ENCODE data around the gene BCL7C. TPM values are rescaled to one million over a fixed set of nuclear protein-coding genes. Genes with fewer than 3 reads are reported as not detected.
A peak's percentile ranks its signal among the peaks of the same experiment; 100 is the strongest.

Gene BCL7C
- total and polyA plus RNA-seq, 8 donors: 9.2 to 29.3 (median 11.2) TPM

DNA sequence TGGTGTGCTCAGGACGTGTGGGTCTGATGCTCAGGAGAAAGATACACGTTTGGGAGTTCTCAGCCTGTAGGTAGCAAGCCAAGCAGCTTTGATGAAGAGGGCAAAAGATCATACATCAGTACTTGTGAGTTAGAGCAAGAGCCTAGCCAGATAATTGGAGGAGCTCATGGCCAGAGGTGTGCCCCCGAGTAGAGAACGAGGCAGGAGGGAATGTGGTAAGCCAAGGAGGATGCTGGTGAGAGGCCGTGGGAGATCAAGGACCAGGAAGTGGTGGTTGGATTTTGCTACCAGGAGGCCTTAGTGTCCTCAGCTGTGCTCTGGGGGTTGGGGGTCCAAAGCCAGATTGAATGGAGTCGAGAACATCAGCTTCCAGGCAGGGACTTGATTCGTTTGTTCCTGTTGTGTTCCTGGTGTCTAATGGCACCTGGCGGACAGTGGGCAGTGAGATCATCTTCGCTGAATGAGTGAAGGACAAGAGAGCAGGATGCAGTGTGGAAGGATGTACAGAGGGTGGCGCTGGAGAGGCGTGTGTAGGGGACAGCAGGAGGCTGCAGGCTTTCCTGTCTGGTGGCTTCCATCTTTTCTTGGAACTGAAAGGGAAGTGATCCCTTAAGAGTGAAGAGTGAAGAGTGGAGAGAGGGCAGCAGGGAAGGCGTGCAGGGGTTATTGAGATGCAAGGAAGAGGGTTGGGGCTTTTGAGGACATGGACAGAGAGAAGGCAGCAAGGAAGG lies 41.1 kb upstream of the BCL7C start:
- H3K4me3 ChIP-seq: no peak overlapping the region
- ATAC-seq (peak in 3 of 4 donors; percentile 67 to 78 (median 68)), DNase-seq (peak in 1 of 6 donors; percentile 42), FAIRE-seq (no peak)
- no peak overlapping the region for H3K27ac ChIP-seq
- H3K4me1 ChIP-seq: no peaks in the 10 kb centered on the region
- no peaks in the 10 kb centered on the region for H3K27me3 ChIP-seq
- no peaks in the 10 kb centered on the region for H3K9me3 ChIP-seq
- H3K36me3 ChIP-seq: no peaks in the 10 kb centered on the region
- intact Hi-C loops (cut with DNase I): no loop called here
- TF ChIP-seq, protein P1, sequence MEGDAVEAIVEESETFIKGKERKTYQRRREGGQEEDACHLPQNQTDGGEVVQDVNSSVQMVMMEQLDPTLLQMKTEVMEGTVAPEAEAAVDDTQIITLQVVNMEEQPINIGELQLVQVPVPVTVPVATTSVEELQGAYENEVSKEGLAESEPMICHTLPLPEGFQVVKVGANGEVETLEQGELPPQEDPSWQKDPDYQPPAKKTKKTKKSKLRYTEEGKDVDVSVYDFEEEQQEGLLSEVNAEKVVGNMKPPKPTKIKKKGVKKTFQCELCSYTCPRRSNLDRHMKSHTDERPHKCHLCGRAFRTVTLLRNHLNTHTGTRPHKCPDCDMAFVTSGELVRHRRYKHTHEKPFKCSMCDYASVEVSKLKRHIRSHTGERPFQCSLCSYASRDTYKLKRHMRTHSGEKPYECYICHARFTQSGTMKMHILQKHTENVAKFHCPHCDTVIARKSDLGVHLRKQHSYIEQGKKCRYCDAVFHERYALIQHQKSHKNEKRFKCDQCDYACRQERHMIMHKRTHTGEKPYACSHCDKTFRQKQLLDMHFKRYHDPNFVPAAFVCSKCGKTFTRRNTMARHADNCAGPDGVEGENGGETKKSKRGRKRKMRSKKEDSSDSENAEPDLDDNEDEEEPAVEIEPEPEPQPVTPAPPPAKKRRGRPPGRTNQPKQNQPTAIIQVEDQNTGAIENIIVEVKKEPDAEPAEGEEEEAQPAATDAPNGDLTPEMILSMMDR (IDR thresholded peaks at IDR 0.05): peak in 2 of 4 donors; percentile 20 to 21
- 54 to 58% methylated on average over 12 of the region's 12 CpGs for WGBS, 2 donors

DNA sequence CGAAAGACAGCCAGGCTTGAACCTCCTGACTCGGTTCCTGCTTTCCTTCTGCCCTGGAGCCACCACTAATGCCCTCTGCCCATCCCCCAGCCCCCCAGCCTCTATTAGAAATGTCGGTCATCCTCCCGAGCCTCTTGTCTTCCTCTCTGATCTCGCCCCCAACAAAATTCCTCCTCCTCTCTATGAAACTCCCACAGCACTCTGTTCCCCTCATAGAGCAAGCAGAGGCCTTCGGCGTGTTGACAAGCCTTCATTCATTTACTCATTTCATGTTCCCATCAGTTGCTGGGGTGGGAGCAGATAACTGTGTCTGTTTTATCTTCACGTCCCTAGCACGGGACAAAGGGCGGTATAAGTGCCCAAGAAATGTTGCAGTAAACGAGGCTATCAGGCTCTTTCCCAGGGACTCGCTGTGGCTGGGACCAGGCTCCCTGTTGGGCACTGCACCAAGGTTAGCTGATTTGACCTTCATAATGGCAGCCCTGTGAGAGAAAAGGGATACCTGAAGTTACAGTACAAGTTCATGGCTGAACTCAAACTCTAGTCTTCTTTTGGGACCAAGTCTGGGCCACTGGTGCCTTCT lies 37.3 kb upstream of the BCL7C start:
- Histone ChIP-seq H3K27me3 (no peaks in the 10 kb centered on the region), H3K4me1 (no peaks in the 10 kb centered on the region), H3K27ac (no peak overlapping the region), H3K9me3 (no peaks in the 10 kb centered on the region), H3K36me3 (no peaks in the 10 kb centered on the region), H3K4me3 (no peak overlapping the region)
- FAIRE-seq (no peak), ATAC-seq (no peak), DNase-seq (no peak)
- 64 to 68% methylated on average over 12 of the region's 12 CpGs for WGBS, 2 donors
- intact Hi-C loops (cut with DNase I): no loop called here
- TF ChIP-seq, protein P1 (IDR thresholded peaks at IDR 0.05): no peak

DNA sequence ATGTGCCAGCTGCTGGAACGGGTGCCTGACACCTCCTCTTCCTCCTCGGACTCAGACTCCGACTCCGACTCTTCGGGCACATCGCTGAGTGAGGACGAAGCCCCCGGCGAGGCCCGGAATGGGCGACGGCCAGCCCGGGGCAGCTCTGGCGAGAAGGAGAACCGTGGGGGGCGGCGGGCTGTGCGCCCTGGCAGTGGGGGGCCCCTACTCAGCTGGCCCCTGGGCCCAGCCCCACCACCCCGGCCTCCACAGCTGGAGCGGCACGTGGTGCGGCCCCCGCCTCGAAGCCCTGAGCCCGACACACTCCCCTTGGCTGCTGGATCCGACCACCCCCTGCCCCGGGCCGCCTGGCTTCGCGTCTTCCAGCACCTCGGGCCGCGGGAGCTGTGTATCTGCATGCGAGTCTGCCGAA lies 36.3 kb upstream of the BCL7C start:
- DNase-seq (peak in 3 of 6 donors; percentile 18 to 80 (median 46)), FAIRE-seq (no peak), ATAC-seq (no peak)

DNA sequence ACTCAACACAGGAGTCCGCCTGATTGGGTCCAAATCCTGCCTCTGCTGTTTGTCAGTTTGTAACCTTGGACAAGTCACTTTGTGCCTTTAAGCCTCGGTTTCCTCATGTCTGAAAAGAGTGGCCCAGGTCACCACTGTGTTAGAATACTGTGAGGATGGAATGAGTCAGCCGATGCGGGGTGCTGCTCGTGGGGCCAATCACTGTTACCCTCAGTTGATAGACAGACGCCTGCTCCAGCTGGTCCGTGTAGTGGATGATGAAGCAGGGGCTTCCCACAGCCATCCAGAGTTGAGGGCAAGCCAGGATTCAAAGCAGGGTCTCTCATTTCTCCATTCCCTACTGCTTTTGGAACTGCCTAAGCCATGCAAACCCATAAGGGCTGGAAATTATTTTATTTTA lies 35.3 kb upstream of the BCL7C start:
- no peaks in the 10 kb centered on the region for H3K27me3 ChIP-seq
- TF ChIP-seq, protein P1 (IDR thresholded peaks at IDR 0.05): no peak
- no peak overlapping the region for H3K4me3 ChIP-seq
- no peaks in the 10 kb centered on the region for H3K36me3 ChIP-seq
- no peaks in the 10 kb centered on the region for H3K9me3 ChIP-seq
- no peak for DNase-seq
- no peak for ATAC-seq
- intact Hi-C loops (cut with DNase I): no loop called here
- WGBS, 2 donors: 79 to 87% methylated on average over 7 of the region's 7 CpGs
- no peaks in the 10 kb centered on the region for H3K4me1 ChIP-seq
- H3K27ac ChIP-seq: no peak overlapping the region
- no peak for FAIRE-seq

More for the DNA sequence above, 36.3 kb upstream of the BCL7C start:
- Histone ChIP-seq H3K27ac (no peak overlapping the region), H3K4me3 (no peak overlapping the region), H3K4me1 (no peaks in the 10 kb centered on the region), H3K9me3 (no peaks in the 10 kb centered on the region), H3K27me3 (no peaks in the 10 kb centered on the region), H3K36me3 (no peaks in the 10 kb centered on the region)
- intact Hi-C loops (cut with DNase I): no loop called here
- WGBS, 2 donors: 92 to 93% methylated on average over 35 of the region's 35 CpGs
- TF ChIP-seq, protein P1 (IDR thresholded peaks at IDR 0.05): no peak

DNA sequence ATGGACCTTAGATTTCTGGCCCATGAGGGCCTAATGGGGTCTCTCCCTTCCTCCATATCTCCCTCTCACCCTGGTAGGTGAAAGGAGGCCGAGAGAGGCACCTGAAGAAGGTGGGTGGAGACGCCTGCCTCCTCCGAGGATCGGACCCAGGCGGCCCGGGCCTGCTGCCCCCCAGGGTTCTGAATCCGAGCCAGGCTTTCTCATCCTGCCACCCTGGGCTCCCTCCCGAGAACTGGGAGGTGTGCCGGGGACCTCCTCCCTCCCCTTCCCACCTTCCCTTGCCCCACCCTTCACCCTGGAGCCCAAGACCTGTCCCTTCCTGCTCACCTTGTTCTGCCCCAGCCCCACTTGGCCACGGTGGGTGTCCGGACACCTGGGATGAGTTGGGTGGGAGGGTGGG lies 34.5 kb upstream of the BCL7C start:
- no peak for FAIRE-seq
- H3K4me3 ChIP-seq: no peak overlapping the region
- 92 to 98% methylated on average over 6 to 11 of the region's 11 CpGs for WGBS, 2 donors
- peak in 3 of 6 donors; percentile 44 to 66 (median 50) for DNase-seq
- TF ChIP-seq, protein P1 (IDR thresholded peaks at IDR 0.05): no peak
- H3K27me3 ChIP-seq: no peaks in the 10 kb centered on the region
- no peak overlapping the region for H3K27ac ChIP-seq
- H3K9me3 ChIP-seq: no peaks in the 10 kb centered on the region
- no peaks in the 10 kb centered on the region for H3K36me3 ChIP-seq
- no peaks in the 10 kb centered on the region for H3K4me1 ChIP-seq
- intact Hi-C loops (cut with DNase I): no loop called here
- no peak for ATAC-seq

Data from pancreas (tissue), 10 donors.